ENCODE results near the gene MAP3K14. TPM values are rescaled to one million over a fixed set of nuclear protein-coding genes. Genes with fewer than 3 reads are reported as not detected.
"Not testable (repeated sequence)": the region's sequence is repeated elsewhere in the genome, so short reads cannot be mapped to it uniquely, and the experiment has no call there.

The MAP3K14 gene
- total and polyA plus RNA-seq, 11 donors, result 9.0 to 21.9 (median 11.4) TPM

DNA sequence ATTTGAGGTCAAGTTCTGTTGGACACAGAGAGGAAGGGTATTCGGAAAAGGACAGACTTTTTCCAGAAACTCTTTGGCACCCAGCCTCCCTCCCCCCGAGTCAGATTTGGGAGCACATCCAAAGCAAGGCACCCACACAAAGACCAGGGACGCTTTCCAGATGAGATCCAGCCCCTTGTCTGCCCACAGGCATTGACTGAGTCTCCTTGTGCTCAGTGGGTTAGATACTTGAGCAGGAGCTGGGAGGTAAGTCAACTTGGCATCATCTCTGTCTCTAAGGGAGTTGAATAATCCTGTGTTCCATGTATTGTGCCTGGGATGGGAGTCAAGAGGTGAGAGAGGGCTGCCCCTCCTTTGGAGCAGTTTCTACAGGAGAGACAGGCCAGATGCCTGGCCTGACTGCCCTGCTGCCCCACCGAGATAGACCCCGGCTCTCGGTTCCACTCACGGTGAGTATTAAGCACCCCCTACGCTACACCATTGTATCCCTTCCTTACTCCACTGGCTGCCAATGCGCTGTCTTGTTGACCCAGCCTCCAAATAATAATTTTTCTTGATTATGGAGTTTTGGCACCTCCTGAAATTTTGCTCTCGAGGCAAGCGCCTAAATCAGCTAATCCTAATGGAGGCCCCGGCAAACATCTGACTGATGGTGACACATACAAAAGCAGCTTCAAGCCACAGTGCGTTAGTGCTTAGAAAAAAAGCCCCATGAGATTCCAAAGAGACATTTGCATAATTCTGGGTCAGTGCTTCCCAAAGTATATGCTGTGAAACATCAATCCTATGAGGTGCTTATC lies 29.6 kb upstream of the MAP3K14 start:
- intact Hi-C loops (cut with DNase I), result no loop called here
- peak overlapping the region in 10 of 12 donors; percentile 5 to 70 (median 50) for H3K27ac ChIP-seq
- H3K27me3 ChIP-seq, result no peaks in the 10 kb centered on the region
- H3K9me3 ChIP-seq, result peaks cover 0 to 2% (median 0%) of the 10 kb centered on the region in 12 donors
- H3K4me1 ChIP-seq, result peaks cover 0 to 27% (median 9%) of the 10 kb centered on the region in 12 donors
- WGBS, 4 donors, result 77 to 85% (median 78%) methylated on average over 13 of the region's 13 CpGs
- no peak for DNase-seq
- TF ChIP-seq, protein P1, sequence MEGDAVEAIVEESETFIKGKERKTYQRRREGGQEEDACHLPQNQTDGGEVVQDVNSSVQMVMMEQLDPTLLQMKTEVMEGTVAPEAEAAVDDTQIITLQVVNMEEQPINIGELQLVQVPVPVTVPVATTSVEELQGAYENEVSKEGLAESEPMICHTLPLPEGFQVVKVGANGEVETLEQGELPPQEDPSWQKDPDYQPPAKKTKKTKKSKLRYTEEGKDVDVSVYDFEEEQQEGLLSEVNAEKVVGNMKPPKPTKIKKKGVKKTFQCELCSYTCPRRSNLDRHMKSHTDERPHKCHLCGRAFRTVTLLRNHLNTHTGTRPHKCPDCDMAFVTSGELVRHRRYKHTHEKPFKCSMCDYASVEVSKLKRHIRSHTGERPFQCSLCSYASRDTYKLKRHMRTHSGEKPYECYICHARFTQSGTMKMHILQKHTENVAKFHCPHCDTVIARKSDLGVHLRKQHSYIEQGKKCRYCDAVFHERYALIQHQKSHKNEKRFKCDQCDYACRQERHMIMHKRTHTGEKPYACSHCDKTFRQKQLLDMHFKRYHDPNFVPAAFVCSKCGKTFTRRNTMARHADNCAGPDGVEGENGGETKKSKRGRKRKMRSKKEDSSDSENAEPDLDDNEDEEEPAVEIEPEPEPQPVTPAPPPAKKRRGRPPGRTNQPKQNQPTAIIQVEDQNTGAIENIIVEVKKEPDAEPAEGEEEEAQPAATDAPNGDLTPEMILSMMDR (IDR thresholded peaks at IDR 0.05), result no peak
- TF ChIP-seq POLR2A (IDR thresholded peaks at IDR 0.05), result no peak
- no peaks in the 10 kb centered on the region for H3K36me3 ChIP-seq
- H3K4me3 ChIP-seq, result no peak overlapping the region
- peak in 3 of 4 donors; percentile 18 to 71 (median 58) for ATAC-seq

- no peaks in the 10 kb centered on the region for H3K9me3 ChIP-seq
- H3K4me1 ChIP-seq, result peaks cover 0 to 32% (median 13%) of the 10 kb centered on the region in 12 donors
- ATAC-seq, result peak; percentile 43 to 78 (median 72)
- intact Hi-C loops (cut with DNase I), result no loop called here
- H3K27ac ChIP-seq, result peak overlapping the region in 10 of 12 donors; percentile 0 to 70 (median 50)
- WGBS, 4 donors, result 39 to 55% (median 47%) methylated on average over 3 of the region's 3 CpGs
- H3K36me3 ChIP-seq, result no peaks in the 10 kb centered on the region
- TF ChIP-seq POLR2A (IDR thresholded peaks at IDR 0.05), result no peak
- TF ChIP-seq, protein P1 (IDR thresholded peaks at IDR 0.05), result no peak
- DNase-seq, result peak in 2 of 5 donors; percentile 20 to 47
- no peaks in the 10 kb centered on the region for H3K27me3 ChIP-seq
- no peak overlapping the region for H3K4me3 ChIP-seq
Observed at GRCh38 chr17:45345554-45346215, 28.9 kb upstream of the MAP3K14 start.

DNA sequence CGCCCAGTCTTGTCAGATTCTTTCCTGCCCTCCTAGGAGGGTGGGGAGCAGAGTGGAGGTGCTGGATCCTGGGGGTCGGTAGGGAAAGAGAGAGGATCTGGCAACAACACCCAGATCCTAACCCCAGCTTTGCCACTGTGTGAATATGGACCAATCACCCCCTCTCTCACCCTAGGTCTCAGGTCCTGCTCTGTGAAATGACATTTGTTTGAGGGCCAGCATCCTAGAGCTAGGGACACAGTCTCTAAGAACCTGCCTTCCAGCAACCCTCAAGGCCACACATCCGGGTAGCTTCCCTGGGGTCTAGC lies 28.4 kb upstream of the MAP3K14 start:
- Histone ChIP-seq H3K36me3 (no peaks in the 10 kb centered on the region), H3K4me3 (no peak overlapping the region), H3K27me3 (no peaks in the 10 kb centered on the region), H3K27ac (peak overlapping the region in 10 of 12 donors; percentile 0 to 70 (median 47)), H3K4me1 (peaks cover 0 to 32% (median 13%) of the 10 kb centered on the region in 12 donors), H3K9me3 (no peaks in the 10 kb centered on the region)
- intact Hi-C loops (cut with DNase I), result no loop called here
- DNase-seq (no peak), ATAC-seq (no peak)
- TF ChIP-seq, protein P1 (IDR thresholded peaks at IDR 0.05), result no peak
- no peak for TF ChIP-seq POLR2A (IDR thresholded peaks at IDR 0.05)
- 73 to 86% (median 78%) methylated on average over 3 of the region's 3 CpGs for WGBS, 4 donors

GRCh38 chr17:45343967-45344664 lies 27.3 kb upstream of the MAP3K14 start:
- H3K4me3 ChIP-seq; H3K9me3 ChIP-seq; DNase-seq; H3K36me3 ChIP-seq; H3K27me3 ChIP-seq; H3K27ac ChIP-seq; intact Hi-C loops (cut with DNase I); ATAC-seq: not testable (repeated sequence)
- peaks cover 0 to 32% (median 13%) of the 10 kb centered on the region in 12 donors for H3K4me1 ChIP-seq
- 91 to 100% (median 95%) methylated on average over 10 of the region's 10 CpGs for WGBS, 4 donors
